Non-pigmented ciliary epithelial cell (primary cell): ENCODE data around the gene MRPS33.
"Not testable (repeated sequence)": the region's sequence is repeated elsewhere in the genome, so short reads cannot be mapped to it uniquely, and the experiment has no call there.

ENCODE experiments used
- DNase-seq: peaks from one replicate; pipeline ENCODE4 v3.0.0-alpha.2; 2010; ENCODE audit warnings: low read depth

The MRPS33 gene

GRCh38 chr7:141014524-141015395 lies at the start of gene MRPS33:
Gene MRPS33, minus strand, starts transcription at chr7:141014952. Its CDS starts 4,319 bp downstream, at chr7:141010633.
- peak; percentile 77 for DNase-seq

- DNase-seq: no peak
Measured at GRCh38 chr7:141057788-141058187, 43.0 kb upstream of the MRPS33 start.

DNA sequence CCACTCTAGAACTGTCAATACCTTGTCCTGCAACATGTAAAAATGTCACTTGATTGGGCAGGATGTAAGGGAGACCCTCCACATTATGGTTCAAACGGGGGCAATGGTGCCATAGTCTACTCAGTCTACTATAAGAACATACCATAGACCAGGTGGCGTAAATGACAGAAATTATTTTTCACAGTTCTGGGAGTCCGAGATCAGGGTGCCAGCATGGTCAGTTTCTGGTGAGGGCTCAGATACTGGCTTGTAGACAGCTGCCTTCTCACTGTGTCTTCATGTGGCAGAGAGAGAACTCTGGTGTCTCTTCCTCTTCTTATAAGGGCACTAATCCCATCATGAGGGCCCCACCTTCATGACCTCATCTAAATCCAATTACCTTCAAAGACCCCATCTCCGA lies 40.4 kb upstream of the MRPS33 start:
- no peak for DNase-seq

GRCh38 chr7:141053626-141054025 lies 38.9 kb upstream of the MRPS33 start:
- DNase-seq: no peak

- no peak for DNase-seq
Measured at GRCh38 chr7:141045842-141046620, 31.3 kb upstream of the MRPS33 start.

- no peak for DNase-seq
Measured at GRCh38 chr7:141045126-141045841, 30.5 kb upstream of the MRPS33 start.

DNA sequence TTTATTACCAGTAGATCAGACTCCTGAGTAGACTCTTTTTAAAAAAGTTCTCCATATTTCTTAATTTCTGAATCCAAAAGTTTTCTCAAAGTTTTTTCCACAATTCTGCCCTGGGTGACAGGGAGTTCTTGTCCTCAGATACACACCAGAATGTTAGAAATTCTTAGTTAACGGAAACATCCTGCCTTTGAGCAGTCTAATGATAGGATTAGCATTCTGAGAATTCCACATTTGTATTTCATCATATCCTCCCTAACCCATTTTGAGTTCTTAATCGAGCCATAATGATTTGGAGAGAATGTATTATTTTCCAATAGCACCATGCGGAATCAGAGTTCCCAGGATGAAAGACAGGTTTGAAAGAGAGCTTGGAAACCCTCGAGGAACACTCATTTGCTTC lies 28.9 kb upstream of the MRPS33 start:
- DNase-seq: no peak

- DNase-seq: no peak
Measured at GRCh38 chr7:141042222-141043193, 27.8 kb upstream of the MRPS33 start.

DNA sequence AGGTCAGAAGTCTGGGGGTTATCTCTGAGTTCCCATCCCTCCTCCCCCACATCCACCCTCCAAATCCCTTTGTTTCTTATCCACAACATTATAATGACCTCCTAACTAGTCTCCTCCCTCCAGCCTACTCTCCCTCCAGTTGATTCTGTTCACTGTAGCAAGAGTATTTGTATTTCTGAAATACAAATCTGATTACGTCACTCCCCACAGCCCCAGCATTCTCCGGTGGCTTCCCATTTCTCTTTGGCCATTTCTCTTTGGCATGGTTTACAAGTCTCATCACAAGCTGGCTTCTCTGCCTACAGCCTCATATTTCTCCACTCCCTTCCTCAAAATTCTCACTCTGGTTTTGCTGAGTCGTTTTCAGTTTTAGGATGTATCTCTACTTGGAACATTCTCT lies 24.6 kb upstream of the MRPS33 start:
- DNase-seq: no peak

GRCh38 chr7:141038100-141038499 lies 23.3 kb upstream of the MRPS33 start:
- DNase-seq: not testable (repeated sequence)

DNA sequence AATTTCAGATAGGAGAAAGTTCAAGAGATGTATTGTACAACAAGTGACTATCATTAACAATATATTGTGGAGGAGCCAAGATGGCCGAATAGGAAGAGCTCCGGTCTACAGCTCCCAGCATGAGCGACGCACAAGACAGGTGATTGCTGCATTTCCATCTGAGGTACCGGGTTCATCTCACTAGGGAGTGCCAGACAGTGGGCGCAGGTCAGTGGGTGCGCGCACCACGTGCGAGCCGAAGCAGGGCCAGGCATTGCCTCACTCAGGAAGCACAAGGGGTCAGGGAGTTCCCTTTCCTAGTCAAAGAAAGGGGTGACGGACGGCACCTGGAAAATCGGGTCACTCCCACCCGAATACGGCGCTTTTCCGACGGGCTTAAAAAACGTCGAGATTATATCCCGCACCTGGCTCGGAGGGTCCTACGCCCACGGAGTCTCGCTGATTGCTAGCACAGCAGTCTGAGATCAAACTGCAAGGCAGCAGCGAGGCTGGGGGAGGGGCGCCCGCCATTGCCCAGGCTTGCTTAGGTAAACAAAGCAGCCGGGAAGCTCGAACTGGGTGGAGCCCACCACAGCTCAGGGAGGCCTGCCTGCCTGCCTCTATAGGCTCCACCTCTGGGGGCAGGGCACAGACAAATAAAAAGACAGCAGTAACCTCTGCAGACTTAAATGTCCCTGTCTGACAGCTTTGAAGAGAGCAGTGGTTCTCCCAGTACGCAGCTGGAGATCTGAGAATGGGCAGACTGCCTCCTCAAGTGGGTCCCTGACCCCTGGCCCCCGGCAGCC lies 18.0 kb upstream of the MRPS33 start:
- DNase-seq: not testable (repeated sequence)

DNA sequence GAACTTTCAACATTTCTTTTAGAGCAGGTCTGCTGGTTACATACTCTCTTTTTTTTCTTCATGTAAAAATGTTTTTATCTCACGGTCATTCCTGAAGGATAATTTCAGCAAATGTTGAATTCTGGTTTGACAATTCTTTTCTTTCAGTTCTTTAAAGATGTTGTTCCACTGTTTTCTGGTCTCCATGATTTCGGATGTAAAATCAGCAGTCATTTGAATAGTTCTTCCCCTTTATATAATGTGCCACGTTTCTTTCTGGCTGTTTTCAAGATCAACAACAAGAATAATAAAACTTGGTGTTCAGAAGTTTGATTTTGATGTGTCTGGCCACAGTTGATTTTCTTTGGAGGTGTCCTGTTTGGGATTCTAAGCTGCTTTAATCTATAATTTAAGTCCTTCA lies 14.0 kb upstream of the MRPS33 start:
- no peak for DNase-seq

- DNase-seq: no peak
Measured at GRCh38 chr7:141027043-141027442, 12.3 kb upstream of the MRPS33 start.

- no peak for DNase-seq
Measured at GRCh38 chr7:141024668-141025067, 9.9 kb upstream of the MRPS33 start.

DNA sequence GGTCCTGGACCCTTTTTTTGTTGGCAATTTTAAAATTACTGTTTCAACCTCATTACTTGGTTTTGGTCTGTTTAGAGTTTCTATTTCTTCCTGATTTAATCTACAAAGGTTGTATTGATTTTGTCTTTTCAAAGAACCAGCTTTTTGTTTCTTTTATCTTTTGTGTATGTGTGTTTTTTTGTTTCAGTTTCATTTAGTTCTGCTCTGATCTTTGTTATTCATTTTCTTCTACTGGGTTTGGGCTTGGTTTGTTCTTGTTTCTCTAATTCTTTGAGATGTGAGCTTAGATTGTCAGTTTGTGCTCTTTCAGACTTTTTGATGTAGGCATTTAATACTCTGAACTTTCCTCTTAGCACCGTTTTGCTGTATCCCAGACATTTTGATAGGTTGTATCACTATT lies 8.5 kb upstream of the MRPS33 start:
- DNase-seq: no peak

DNA sequence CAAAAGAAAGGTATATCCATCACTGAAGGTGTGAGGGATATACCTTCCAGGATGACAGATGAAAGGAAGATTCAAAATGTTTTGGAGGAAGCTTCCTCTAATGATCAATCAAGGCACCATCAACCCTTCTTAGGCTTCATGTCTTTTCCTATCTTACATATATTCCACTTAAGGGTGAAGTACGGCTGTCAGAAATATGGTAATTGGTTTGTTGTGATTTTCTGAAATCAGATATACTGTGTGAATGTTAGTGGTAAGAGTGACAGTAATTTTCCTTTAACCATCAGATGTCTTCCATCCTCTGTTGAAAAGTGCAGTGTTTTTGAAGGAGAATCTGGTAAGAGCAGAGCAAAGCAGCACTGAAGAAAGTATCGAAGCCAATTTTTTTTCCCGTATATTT lies 2.8 kb upstream of the MRPS33 start:
- DNase-seq: no peak

- no peak for DNase-seq
Measured at GRCh38 chr7:141016349-141016748, 1.6 kb upstream of the MRPS33 start.

DNA sequence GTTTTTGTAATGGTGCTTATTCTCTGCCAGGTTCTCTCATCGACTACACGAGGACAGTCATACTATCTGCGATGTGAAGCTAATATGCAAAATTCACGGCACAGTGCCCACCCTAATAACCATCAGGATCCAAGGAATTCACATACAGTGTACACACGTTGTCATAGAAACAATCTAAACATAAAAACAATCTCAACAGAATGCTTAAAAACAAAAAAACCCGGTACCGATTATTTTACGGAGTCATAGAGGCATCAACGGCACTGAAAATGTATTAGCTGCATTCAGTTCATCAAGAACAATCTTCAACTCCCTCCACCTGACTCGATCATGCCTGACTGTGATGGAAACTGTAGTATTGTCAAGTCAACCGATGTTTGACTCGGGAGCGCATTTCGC lies 628 bp downstream of the MRPS33 start:
- no peak for DNase-seq

DNA sequence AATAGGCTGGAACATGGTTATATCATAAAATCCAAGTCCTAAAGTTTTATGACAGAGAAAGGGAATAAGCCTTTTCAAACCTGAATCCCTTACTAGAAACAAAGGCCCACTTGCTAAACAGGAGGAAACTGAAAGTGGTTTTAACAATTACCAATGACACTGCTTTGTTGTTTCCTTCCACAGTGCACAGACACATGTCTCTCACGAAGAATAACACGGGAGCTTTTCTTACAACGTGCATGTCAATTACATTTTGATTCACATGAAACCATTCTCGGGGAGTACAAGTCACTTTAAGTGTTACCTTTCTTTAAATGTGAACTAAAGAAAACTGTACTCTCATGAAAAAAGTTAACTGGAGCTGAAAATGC lies 1.4 kb downstream of the MRPS33 start:
- DNase-seq: no peak

DNA sequence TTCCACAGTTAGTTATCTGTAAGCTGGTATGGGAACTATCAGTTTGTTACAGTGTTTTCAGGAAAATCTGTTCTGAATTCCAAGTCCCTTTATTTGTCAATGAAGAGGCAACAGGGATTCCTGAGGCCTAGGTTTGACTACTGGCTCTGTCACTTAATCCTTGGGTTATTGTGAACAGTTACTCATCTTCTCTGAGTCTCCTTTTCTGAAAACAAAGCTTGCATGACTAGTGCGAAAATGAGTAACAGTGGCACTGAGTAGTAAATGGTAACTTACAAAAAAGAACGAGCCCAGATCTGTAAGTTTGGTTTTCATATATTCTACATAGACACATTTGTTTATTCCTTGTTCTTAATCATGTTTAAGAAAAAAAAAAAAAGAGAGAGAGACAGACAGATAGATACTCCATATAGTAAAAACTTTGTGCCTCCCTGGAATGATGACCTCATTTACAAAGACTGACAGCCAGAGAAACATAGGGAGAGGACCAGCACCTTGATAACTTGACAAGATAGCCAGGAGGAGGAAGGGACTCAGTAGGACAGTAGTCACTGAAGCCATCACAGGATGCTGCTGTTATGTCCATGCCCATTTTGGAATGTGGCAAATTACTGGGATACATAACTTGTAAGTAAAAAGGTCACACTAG lies 1.9 kb downstream of the MRPS33 start:
- DNase-seq: no peak
